ENCODE results near the gene CAPN10.
"Not testable (repeated sequence)": the region's sequence is repeated elsewhere in the genome, so short reads cannot be mapped to it uniquely, and the experiment has no call there.

The CAPN10 gene

GRCh38 chr2:240604291-240604938 is 17.9 kb downstream of the CAPN10 start:
- peak; percentile 50 for DNase-seq

DNA sequence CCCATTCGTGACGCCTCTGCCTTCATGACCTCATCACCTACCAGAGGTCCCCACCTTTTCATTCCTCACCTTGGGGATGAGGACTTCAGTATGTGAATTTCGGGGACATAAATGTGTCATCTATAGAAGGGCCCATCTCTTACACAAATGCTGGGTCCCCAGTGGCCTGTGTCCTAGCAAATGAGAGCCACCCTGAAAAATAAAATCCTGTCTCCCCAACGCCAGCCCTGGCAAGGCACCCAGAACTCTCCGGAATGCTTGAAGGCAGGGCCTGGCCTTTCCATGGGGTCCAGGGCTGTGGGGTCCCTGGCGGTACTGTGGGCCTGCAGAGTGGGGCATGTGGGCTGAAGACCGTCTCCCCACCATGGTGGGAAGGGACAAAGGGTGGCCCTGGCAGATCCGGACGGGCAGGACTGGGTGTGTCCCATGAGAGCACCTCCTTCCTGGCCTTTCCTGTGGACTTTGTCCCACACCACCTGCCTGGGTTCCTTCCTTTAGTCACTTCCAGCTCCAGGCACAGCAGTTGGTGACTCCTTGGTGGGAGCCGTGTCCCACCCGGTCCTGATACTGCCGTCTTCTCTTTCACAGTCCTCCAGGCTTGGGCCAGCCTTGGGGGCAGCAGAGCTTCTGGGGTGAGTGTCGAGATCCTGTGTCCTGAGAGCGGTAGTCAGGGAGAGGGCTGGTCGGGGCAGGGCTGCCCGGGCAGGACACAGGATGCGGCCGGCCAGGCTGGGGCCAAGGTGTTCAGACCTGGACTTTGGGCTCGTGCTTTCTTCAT is 18.6 kb downstream of the CAPN10 start:
- no peak for DNase-seq

- no peak for DNase-seq
Observed at GRCh38 chr2:240605867-240606743, 19.6 kb downstream of the CAPN10 start.

GRCh38 chr2:240611601-240612210 is 25.2 kb downstream of the CAPN10 start:
- no peak for DNase-seq

DNA sequence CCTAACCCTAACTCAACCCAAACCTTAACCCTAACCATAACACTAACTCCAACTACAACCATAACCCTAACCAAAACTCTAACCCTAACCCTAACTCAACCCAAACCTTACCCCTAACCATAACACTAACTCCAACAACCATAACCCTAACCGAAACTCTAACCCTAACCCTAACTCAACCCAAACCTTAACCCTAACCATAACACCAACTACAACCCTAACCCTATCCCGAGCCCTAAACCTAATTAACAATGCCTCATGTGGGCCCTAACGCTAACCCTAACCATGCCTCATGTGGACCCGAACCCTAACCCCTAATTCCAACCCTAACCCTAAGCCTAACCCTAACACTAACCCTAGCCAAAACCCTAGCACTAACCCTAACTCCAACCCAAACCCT is 27.2 kb downstream of the CAPN10 start:
- DNase-seq, result no peak

GRCh38 chr2:240614391-240614790 is 27.9 kb downstream of the CAPN10 start:
- DNase-seq, result no peak

DNA sequence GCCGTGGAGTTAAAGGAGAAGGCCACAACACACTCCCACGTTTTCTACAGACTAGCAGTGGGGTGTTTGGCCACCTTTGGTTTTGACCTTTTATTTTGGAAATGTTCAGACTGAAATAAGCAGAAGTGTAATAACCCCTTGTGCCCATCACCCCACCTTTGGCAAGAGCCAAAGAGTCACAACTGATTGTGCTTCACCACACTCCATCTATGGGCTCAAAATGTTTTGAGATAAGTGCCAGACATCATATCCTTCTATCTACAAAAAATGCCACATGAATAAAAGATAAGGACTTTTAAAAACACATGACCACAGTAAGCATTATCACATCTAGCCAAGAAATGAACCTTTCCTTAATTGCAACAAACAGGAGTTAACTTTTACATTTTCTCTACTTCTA is 28.9 kb downstream of the CAPN10 start:
- no peak for DNase-seq

DNA sequence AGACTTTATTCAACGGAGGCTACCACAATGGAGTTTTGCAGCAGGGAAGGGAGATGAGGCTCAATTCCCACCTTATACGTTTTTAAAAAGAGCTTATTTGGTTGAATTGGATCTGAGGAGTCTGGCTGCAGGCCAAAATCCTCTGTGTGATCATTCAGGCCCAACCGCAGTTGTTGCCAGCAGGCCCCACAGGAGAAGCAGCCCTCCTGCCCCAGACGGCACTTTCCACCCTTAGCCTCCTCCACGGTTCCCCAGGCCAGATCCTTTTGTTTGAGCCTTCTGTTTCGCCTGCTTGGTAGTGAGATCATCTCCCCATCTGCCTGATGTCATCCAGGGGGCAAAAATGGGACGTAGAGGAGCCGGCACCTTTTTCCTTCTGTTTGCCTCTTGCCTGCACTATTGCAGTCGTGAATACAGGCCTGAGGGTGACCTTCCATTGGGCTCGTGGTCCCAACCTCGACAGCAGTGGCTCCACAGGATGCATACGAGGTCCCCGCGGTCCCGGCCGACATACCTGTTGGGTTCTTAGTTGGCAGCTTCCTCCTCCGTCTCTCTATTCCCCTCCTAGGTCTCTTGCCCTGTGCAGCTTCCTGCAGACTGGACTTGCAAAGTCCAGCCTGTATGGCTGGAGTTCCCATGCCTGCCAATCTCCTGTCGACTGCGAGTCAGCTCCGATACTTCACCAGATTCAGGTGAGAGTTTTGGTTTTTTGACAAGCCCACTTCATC is 29.4 kb downstream of the CAPN10 start:
- DNase-seq, result no peak

GRCh38 chr2:240616860-240617666 is 30.5 kb downstream of the CAPN10 start:
- DNase-seq, result not testable (repeated sequence)

GRCh38 chr2:240618776-240619175 is 32.2 kb downstream of the CAPN10 start:
- DNase-seq, result no peak

- DNase-seq, result no peak
Observed at GRCh38 chr2:240619506-240620148, 33.1 kb downstream of the CAPN10 start.

- DNase-seq, result no peak
Observed at GRCh38 chr2:240620149-240620731, 33.7 kb downstream of the CAPN10 start.

- DNase-seq, result no peak
Observed at GRCh38 chr2:240620859-240621258, 34.3 kb downstream of the CAPN10 start.

DNA sequence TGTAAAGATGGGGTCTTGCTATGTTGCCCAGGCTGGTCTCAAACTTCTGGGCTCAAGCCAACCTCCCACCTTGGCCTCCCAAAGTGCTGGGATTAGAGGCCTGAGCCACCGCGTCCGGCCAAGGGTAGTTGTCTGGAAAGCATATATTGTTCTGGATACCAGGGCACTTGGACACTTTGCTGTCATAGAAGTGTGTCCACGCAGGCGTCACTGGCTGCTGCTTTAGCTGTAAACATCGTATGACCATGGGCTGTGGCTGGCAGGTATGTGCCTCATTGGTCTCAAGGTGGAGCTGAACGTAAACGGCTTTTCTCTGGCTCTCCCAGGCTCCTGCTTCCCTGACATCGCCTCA is 35.5 kb downstream of the CAPN10 start:
- DNase-seq, result no peak

- DNase-seq, result peak; percentile 69
Observed at GRCh38 chr2:240622531-240623235, 36.1 kb downstream of the CAPN10 start.

GRCh38 chr2:240623531-240624010 is 37.0 kb downstream of the CAPN10 start:
- no peak for DNase-seq

- DNase-seq, result no peak
Observed at GRCh38 chr2:240624011-240624949, 37.7 kb downstream of the CAPN10 start.

DNA sequence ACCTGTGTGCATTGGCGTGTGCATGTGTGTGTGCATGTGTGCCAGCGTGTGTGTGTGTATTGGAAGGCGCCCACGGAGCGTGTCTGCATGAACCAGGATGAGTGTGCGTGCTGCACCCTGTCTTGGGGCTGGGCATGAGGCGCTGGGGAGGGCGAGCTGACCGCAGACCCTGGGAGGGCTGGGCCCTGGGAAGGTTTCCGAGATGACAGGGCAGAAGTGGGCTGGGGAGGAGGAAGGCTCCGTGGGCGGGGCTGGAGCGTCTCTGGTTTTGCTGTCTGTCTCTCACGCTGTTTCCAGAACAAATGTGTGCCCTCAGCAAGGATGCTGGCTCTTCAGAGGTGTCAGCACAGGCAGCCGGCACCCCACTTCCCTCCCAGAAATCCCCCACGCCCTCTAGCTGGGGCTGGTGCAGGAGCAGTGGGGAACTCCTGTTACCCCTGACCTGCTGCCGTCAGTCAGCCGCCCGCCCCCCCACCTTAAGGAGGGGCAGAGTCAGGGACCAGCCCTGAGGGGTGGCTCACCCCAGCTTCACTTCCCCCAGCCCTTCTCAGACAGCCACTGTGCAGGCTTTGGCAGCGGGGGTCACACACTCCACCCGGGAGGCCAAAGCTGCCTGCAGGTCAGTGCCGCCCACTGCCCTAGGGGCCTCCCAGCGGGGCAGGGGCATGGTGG is 38.6 kb downstream of the CAPN10 start, which contains the start of gene GPR35:
Gene GPR35, plus strand, starts transcription at position 531 of the 672 bp plus-strand sequence. CDS start 4,473 bp downstream, outside the sequence.
- no peak for DNase-seq

Data from NCI-H69 (cell line).